Omental fat pad (tissue), 4 donors: Measurements from ENCODE around the gene CXCR1. TPM values are rescaled to one million over a fixed set of nuclear protein-coding genes. Genes with fewer than 3 reads are reported as not detected.
"Not testable (repeated sequence)": the region's sequence is repeated elsewhere in the genome, so short reads cannot be mapped to it uniquely, and the experiment has no call there.

Source experiments
- ATAC-seq: fragments of 150-250 bp; one replicate; pipeline ENCODE4 v1.9.1; 2016; ENCODE audit warnings: mild to moderate bottlenecking, moderate library complexity; ENCODE audit not compliant: low FRiP score
- DNase-seq: peaks from one replicate; pipeline ENCODE4 v3.0.0-alpha.2; 2019; ENCODE audit warnings: low spot score
- total RNA-seq, 4 donors: library from RNA; depleted of rRNA; stranded (reverse); fragments of >200 nt; gene quantifications; one replicate each; pipeline ENCODE4 v1.1.0, GENCODE V29; 2016
- TF ChIP-seq, protein P1 (sequence below), 3 donors: fragments of 450-650 bp; IDR thresholded peaks; one replicate each; pipeline ENCODE4 v1.5.1; 2016 to 2017; ENCODE audit warnings: antibody characterized with exemption in 3 of 3, mild to moderate bottlenecking in 3 of 3, moderate library complexity in 2 of 3

Gene CXCR1
- total RNA-seq, 4 donors from 2014 or later, result 0.36 to 26.8 (median 0.64) TPM

DNA sequence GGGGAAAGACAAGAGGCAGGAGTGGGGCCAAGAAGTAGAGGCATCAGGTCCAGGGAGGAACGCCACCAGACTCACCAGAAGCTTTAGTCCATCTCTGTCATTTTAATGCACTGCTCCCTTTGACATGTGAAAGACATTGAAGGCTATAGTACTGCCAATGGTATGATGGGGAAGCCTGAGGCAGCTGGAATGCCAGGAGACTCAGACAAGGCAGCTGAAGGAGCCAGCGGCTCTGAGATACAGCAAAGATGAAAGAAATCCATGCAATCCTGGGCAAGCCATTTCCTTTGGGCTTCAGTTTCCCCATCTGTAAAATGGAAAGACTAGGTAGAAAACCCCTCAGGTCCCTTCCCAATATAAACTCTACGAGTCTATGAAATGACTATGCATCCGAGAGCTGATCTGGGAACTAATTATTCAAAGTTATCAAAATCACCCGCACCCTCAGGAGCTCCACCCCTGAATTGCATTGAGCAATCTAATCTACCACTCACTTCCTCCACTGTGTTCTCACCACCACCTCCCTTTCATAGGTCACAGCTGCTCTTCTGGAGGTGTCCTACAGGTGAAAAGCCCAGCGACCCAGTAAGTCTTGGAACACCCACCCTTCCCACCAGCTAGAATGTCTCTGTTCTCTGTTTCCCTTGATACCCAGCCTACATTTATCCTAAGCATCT is 37.8 kb downstream of the CXCR1 start:
- TF ChIP-seq, protein P1, sequence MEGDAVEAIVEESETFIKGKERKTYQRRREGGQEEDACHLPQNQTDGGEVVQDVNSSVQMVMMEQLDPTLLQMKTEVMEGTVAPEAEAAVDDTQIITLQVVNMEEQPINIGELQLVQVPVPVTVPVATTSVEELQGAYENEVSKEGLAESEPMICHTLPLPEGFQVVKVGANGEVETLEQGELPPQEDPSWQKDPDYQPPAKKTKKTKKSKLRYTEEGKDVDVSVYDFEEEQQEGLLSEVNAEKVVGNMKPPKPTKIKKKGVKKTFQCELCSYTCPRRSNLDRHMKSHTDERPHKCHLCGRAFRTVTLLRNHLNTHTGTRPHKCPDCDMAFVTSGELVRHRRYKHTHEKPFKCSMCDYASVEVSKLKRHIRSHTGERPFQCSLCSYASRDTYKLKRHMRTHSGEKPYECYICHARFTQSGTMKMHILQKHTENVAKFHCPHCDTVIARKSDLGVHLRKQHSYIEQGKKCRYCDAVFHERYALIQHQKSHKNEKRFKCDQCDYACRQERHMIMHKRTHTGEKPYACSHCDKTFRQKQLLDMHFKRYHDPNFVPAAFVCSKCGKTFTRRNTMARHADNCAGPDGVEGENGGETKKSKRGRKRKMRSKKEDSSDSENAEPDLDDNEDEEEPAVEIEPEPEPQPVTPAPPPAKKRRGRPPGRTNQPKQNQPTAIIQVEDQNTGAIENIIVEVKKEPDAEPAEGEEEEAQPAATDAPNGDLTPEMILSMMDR (IDR thresholded peaks at IDR 0.05), result no peak
- ATAC-seq (no peak), DNase-seq (no peak)

DNA sequence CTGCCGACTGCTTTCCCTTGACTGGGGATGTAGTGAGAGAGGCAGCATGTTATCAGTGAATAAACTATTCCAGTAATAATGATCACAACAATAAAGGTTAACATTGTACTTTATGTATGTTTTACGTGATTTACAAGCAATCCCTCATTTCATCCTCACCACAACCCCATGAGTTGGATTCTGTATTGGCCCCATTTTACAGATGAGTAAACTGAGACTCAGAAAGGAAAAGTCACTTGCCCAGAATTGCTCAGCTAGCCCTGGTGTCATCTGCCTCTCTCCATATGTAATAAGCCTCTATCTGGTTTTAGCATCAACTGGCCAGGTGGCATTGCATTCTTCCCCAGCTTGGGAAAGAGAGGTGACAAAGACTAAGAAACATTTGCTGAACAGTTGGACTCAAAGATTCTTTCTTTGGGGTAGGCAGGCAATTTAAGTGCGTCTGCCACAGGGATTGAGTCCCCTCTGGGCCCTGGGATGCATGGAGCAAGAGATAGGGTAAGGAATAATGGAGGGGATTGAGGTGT is 38.8 kb downstream of the CXCR1 start:
- DNase-seq (no peak), ATAC-seq (no peak)
- TF ChIP-seq, protein P1 (IDR thresholded peaks at IDR 0.05), result no peak

DNA sequence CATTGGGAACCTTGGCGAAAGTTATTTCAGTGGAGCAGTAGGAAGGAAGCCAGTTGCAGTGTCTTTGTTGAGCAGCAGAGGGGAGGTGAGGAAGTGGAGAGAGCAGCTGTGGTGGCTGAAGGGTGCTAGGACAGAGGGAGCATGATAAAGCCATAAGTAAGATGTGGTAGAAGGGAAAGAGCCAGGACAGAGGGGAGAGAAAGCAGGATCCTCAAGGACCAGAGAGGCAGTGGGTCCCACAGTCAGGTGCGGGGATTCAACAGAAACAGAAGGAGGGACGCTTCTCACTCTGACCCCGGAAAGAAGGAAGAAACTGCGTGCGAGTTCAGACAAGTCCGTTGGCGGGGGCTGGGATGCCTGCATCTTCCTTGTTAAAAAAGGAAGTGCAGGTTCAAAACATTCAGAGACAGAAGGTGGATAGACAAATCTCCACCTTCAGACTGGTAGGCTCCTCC is 41.1 kb downstream of the CXCR1 start, which contains the start of gene CXCR2:
Gene CXCR2 (plus strand): TSS at position 403 of the 455 bp plus-strand sequence. CDS start 8,774 bp downstream, outside the sequence.
- DNase-seq (no peak), ATAC-seq (no peak)
- TF ChIP-seq, protein P1 (IDR thresholded peaks at IDR 0.05), result no peak

DNA sequence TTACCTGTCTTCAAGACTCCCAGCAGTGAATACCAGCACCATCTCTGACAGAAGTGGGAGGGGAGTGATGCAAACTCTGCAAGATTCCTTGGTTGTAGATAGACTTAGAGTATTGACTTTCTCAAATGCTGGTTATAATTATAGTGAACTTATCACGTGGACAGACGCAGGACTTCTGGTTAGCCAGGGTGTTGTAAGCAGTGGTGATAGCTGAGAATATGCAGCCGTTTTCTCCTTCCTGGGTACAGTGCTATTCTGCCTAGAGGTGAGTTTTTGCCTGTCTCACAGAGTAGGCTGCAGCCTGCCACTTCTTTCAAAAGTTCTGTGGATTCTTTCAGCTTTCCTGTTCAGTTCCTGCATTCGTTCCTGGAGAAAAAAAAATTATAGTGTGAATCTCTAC is 41.7 kb downstream of the CXCR1 start:
- no peak for ATAC-seq
- no peak for DNase-seq
- TF ChIP-seq, protein P1 (IDR thresholded peaks at IDR 0.05), result no peak

DNA sequence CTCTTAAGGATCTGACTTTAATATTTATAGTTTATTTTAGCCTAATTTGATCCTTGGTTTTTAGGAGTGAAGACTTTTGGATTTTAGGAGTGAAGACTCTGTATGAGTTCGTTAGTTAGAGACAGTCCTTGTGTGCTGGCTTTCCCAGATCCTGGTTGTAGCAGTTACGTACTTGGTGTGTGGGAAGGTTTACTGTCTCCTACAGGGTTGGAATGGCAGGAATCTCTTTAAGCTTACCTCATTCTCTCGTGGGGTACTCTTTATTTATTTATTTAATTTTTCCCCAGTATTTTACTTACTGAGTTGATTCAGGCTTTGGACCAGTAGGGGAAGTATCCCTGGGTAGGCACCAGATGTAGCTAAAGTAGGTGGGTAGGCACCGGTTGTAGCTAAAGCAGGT is 42.8 kb downstream of the CXCR1 start:
- TF ChIP-seq, protein P1 (IDR thresholded peaks at IDR 0.05), result no peak
- no peak for ATAC-seq
- DNase-seq, result no peak

DNA sequence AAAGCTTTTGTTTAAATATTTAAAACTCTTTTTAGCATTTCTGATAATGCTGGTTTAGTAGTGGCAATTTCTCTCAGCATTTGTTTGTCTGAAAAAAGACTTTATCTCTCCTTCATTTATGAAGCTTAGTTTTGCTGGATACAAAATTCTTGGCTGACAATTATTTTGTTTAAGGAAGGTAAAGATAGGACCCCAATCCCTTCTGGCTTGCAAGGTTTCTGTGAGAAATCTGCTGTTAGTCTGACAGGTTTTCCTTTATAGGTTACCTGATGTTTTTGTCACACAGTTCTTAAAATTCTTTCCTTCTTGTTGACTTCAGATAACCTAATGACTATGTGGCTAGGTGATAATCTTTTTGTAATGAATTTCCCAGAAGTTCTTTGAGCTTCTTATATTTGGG is 44.5 kb downstream of the CXCR1 start:
- DNase-seq, result not testable (repeated sequence)

DNA sequence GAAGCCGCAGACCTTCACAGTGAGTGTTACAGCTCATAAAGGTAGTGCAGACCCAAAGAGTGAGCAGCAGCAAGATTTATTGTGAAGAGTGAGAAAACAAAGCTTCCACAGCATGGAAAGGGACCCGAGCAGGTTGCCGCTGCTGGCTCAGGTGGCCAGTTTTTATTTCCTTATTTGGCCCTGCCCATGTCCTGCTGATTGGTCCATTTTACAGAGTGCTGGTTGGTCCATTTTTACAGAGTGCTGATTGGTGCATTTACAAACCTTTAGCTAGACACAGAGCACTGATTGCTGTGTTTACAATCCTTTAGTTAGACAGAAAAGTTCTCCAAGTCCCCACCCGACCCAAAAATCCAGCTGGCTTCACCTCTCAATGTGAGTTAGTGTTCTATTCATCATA is 45.0 kb downstream of the CXCR1 start:
- DNase-seq, ATAC-seq: not testable (repeated sequence)

More for the DNA sequence above, 44.5 kb downstream of the CXCR1 start:
- ATAC-seq, result not testable (repeated sequence)

Other genes starting within 250 kb of the CXCR1 start
- 100 to 1,000 TPM; 135 to 453 (median 361) TPM for gene TNS1, start 164.0 kb downstream of the CXCR1 start, total RNA-seq
- gene RUFY4, start 97.7 kb downstream of the CXCR1 start, total RNA-seq, result under 1 TPM in 2 of 4 donors, not detected in 2; 0.60 to 0.95 TPM
- gene CXCR2, start 40.9 kb downstream of the CXCR1 start, total RNA-seq, result 10 to 100 TPM in 1 of 4 donors, 1 to 10 TPM in 1, under 1 TPM in 2; 0.28 to 19.2 (median 1.3) TPM
- gene ARPC2, start 50.2 kb upstream of the CXCR1 start, total RNA-seq, result 100 to 1,000 TPM; 278 to 384 (median 348) TPM
- gene GPBAR1, start 94.1 kb upstream of the CXCR1 start, total RNA-seq, result 10 to 100 TPM; 24.7 to 74.2 (median 59.1) TPM
- 100 to 1,000 TPM; 122 to 165 (median 140) TPM for gene AAMP, start 103.2 kb upstream of the CXCR1 start, total RNA-seq
- 10 to 100 TPM; 25.5 to 38.0 (median 31.3) TPM for gene PNKD, start 103.6 kb upstream of the CXCR1 start, total RNA-seq
- gene TMBIM1, start 125.5 kb upstream of the CXCR1 start, total RNA-seq, result 100 to 1,000 TPM; 190 to 689 (median 399) TPM
- gene CATIP, start 189.9 kb upstream of the CXCR1 start, total RNA-seq, result not detected
- gene SLC11A1, start 215.3 kb upstream of the CXCR1 start, total RNA-seq, result 100 to 1,000 TPM in 2 of 4 donors, 10 to 100 TPM in 2; 40.0 to 218 (median 127) TPM
- gene CTDSP1, start 232.9 kb upstream of the CXCR1 start, total RNA-seq, result 100 to 1,000 TPM in 2 of 4 donors, 10 to 100 TPM in 2; 77.6 to 147 (median 93.7) TPM